Keratinocyte (primary cell): ENCODE results near the gene DCAF11. TPM values are rescaled to one million over a fixed set of nuclear protein-coding genes. Genes with fewer than 3 reads are reported as not detected.

Experiments
- DNase-seq: peaks from one replicate; pipeline ENCODE4 v3.0.0-alpha.2; 2011; ENCODE audit warnings: low read depth, missing footprints, low spot score
- FAIRE-seq: peaks from 2 replicates; lab custom pipeline; 2011; peaks lifted over from hg19 to GRCh38; lab: Jason Lieb, UNC
- H2AFZ ChIP-seq: 2 replicates; pipeline ENCODE4 v1.6.0; 2012; ENCODE audit warnings: low read length, control low read depth, inconsistent platforms; ENCODE audit not compliant: control insufficient read depth
- H3K27ac ChIP-seq: 2 replicates; pipeline ENCODE4 v1.5.1; 2011; ENCODE audit warnings: low read length; ENCODE audit not compliant: control insufficient read depth, insufficient read depth
- H3K27me3 ChIP-seq: 3 replicates; pipeline ENCODE4 v1.6.0; 2011; ENCODE audit warnings: low read length; ENCODE audit not compliant: control insufficient read depth, insufficient read depth; ENCODE audit errors: extremely low read depth
- H3K36me3 ChIP-seq, 2 experiments: 2 replicates in 1 of 2; 3 replicates in 1 of 2; pipeline ENCODE4 v1.5.1; 2011; ENCODE audit warnings: low read length in 2 of 2, mild to moderate bottlenecking in 1 of 2; ENCODE audit not compliant: control insufficient read depth in 2 of 2, insufficient read depth in 2 of 2; ENCODE audit errors: extremely low read depth in 1 of 2
- H3K4me1 ChIP-seq: 3 replicates; pipeline ENCODE4 v1.5.1; 2011; ENCODE audit warnings: low read length; ENCODE audit not compliant: control insufficient read depth, insufficient read depth; ENCODE audit errors: extremely low read depth
- H3K4me2 ChIP-seq: 3 replicates; pipeline ENCODE4 v1.6.0; 2011; ENCODE audit warnings: low read depth, low read length; ENCODE audit not compliant: control insufficient read depth, insufficient read depth; ENCODE audit errors: extremely low read depth
- H3K4me3 ChIP-seq, 3 experiments: fragments of 200-600 bp in 1 of 3; sonication (generic) in 1 of 3; 2 replicates in 2 of 3; 3 replicates in 1 of 3; pipeline ENCODE4 v1.5.1; 2011 to 2016; ENCODE audit warnings: low read length in 3 of 3, mild to moderate bottlenecking in 3 of 3, control low read depth in 2 of 3, inconsistent platforms in 1 of 3, low read depth in 1 of 3, mixed read lengths in 1 of 3, mixed run types in 1 of 3, moderate library complexity in 1 of 3; ENCODE audit not compliant: control insufficient read depth in 2 of 3, insufficient read depth in 2 of 3; ENCODE audit errors: extremely low read depth in 1 of 3
- H3K79me2 ChIP-seq: 2 replicates; pipeline ENCODE4 v1.6.0; 2012; ENCODE audit warnings: low read length; ENCODE audit not compliant: control insufficient read depth, insufficient read depth
- H3K9ac ChIP-seq: 3 replicates; pipeline ENCODE4 v1.6.0; 2011; ENCODE audit warnings: low read length; ENCODE audit not compliant: control insufficient read depth, insufficient read depth; ENCODE audit errors: extremely low read depth
- H3K9me1 ChIP-seq: 3 replicates; pipeline ENCODE4 v1.6.0; 2011; ENCODE audit warnings: low read length; ENCODE audit not compliant: control insufficient read depth, insufficient read depth; ENCODE audit errors: extremely low read depth
- H3K9me3 ChIP-seq: 2 replicates; pipeline ENCODE4 v1.5.1; 2012; ENCODE audit warnings: low read depth, low read length; ENCODE audit not compliant: control insufficient read depth
- H4K20me1 ChIP-seq: 3 replicates; pipeline ENCODE4 v1.6.0; 2011; ENCODE audit warnings: low read length; ENCODE audit not compliant: control insufficient read depth, insufficient read depth; ENCODE audit errors: extremely low read depth
- CTCF ChIP-seq, 3 experiments: IDR thresholded peaks in 1 of 3; conservative IDR thresholded peaks in 1 of 3; optimal IDR thresholded peaks in 1 of 3; 2 replicates in 2 of 3; 3 replicates in 1 of 3; pipeline versions ENCODE3 to v1.5.1; 2011; ENCODE audit warnings: low read length in 3 of 3, mild to moderate bottlenecking in 3 of 3, moderate library complexity in 2 of 3, control low read depth in 1 of 3, inconsistent platforms in 1 of 3; ENCODE audit not compliant: insufficient read depth in 2 of 3; ENCODE audit errors: extremely low read depth in 1 of 3
- EZH2 ChIP-seq: IDR thresholded peaks from one replicate; pipeline ENCODE4 v1.6.1; 2012; ENCODE audit warnings: inconsistent platforms, mild to moderate bottlenecking, low read length, moderate library complexity
- dilution Hi-C: fragments of 300-500 bp; cut with MboI; formaldehyde crosslinking; loops from one replicate; pipeline ENCODE4 v1.7.0; 2020; ENCODE audit warnings: low sequenced_read_pairs; ENCODE audit not compliant: extremely low pct_ligation_motif_present
- polyA plus RNA-seq, 5 experiments: library from polyadenylated mRNA; depleted of rRNA in 3 of 5; stranded (reverse) in 3 of 5; stranded (forward) in 1 of 5; unstranded in 1 of 5; fragments of >200 nt; gene quantifications; 1 replicate in 1 of 5; 2 replicates in 3 of 5; 3 replicates in 1 of 5; pipeline versions ENCODE4 v1.2.1 to v1.2.3, GENCODE V29; 2011 to 2012; ENCODE audit warnings: missing spikeins in 2 of 5, low read depth in 1 of 5, low replicate concordance in 1 of 5

DCAF11 gene
- polyA plus RNA-seq, 1 donor (not counting 4 experiments of a cell fraction or from before 2014, with no cell fraction given): 25.9 TPM

DNA sequence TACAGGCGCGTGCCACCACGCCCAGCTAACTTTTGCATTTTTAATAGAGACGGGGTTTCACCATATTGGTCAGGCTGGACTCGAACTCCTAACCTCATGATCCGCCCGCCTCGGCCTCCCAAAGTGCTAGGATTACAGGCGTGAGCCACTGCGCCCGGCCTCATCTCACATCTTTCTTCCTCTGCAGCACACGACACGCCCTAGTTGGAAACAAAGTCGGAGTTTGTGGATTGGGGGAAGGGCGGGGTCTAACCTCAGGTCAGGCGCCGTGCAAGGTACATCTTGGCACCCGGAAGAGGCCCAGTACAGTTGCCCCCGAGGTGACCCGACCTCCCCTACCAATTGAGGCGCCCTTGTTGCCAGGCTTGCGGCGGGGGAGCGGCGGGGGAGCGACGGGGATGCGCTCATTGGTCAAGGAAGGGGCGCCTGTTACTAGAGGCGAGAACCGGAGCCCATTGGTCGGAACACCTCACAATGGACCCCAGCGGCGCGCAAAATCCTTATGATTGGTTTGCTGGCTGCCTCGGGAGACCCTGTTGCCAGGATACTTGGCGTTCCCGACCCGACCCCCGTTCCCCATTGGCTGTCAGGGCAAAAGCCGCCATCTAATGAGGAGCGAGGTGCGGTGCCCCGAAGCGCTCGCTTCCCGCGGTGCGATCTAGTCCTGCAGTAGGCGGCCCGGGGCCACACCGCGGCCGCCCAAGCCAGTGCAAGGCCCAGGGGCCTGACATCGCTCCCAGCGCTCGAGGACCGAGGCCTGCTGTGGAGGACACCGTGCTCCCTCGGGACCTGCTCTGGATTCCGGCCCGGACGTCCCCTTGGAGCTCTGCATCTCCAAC lies 57.1 kb downstream of the DCAF11 start, which contains the start of gene REC8:
Gene REC8, plus strand, starts transcription at position 659 of the 839 bp plus-strand sequence. CDS start 473 bp downstream, outside the sequence.
- no peak within 1 kb of the TSS for H3K9ac ChIP-seq
- H3K79me2 ChIP-seq: no peaks in the 10 kb centered on the region
- no peak for FAIRE-seq
- H3K9me1 ChIP-seq: no peaks in the 10 kb centered on the region
- no peaks in the 10 kb centered on the region for H3K9me3 ChIP-seq
- no peaks in the 10 kb centered on the region for H3K27me3 ChIP-seq
- no peak within 1 kb of the TSS for H3K4me2 ChIP-seq
- H3K27ac ChIP-seq: no peak within 1 kb of the TSS
- no peak within 1 kb of the TSS for H3K4me3 ChIP-seq
- H4K20me1 ChIP-seq: no peaks in the 10 kb centered on the region
- dilution Hi-C loops: no loop called here
- no peaks in the 10 kb centered on the region for H3K4me1 ChIP-seq
- H2AFZ ChIP-seq: no peak within 1 kb of the TSS
- H3K36me3 ChIP-seq: peaks cover 9 to 31% of the 10 kb centered on the region in 2 experiments
- TF ChIP-seq CTCF (optimal IDR thresholded peaks at IDR 0.05 in 1 of 3, IDR thresholded peaks at IDR 0.05 in 1 of 3, conservative IDR thresholded peaks at IDR 0.05 in 1 of 3; ENCODE audit: extremely low read depth in 1 of 3, insufficient read depth in 2 of 3, low read length in 3 of 3) (no peak), EZH2 (no peak)
- DNase-seq: no peak

DNA sequence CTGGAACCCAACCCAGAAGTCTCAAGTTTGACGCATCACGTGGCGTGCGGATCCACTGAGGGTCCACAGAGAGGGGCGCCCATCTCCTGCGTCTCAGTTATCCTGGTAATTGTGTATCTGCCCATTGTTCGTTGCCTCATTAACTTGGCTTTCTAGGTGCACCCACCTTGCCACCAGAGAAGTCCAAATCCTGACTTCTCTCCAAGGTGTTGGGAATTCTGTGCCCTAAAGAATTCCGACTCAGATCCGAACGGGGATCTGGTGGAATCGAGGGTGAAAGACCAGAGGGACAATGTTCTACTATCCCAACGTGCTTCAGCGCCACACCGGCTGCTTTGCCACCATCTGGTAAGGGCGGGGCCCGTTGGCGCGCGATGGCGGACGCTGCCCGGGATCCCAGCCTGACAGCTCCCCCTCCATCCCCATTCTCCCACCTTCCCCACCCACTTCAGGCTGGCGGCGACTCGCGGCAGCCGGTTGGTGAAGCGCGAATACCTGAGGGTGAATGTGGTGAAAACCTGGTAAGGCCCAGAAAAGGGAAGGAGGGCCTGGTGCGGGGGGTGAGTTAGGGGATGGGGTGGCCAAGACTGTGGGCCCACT lies 57.8 kb downstream of the DCAF11 start:
- Histone ChIP-seq H3K4me3 (no peak overlapping the region), H3K9me1 (no peaks in the 10 kb centered on the region), H4K20me1 (no peaks in the 10 kb centered on the region), H3K79me2 (no peaks in the 10 kb centered on the region), H3K9ac (no peak overlapping the region), H3K36me3 (peaks cover 9 to 34% of the 10 kb centered on the region in 2 experiments), H2AFZ (no peak overlapping the region), H3K27ac (no peak overlapping the region), H3K27me3 (no peaks in the 10 kb centered on the region), H3K9me3 (no peaks in the 10 kb centered on the region), H3K4me1 (no peaks in the 10 kb centered on the region), H3K4me2 (no peak overlapping the region)
- FAIRE-seq: no peak
- TF ChIP-seq CTCF (optimal IDR thresholded peaks at IDR 0.05 in 1 of 3, IDR thresholded peaks at IDR 0.05 in 1 of 3, conservative IDR thresholded peaks at IDR 0.05 in 1 of 3; ENCODE audit: extremely low read depth in 1 of 3, insufficient read depth in 2 of 3, low read length in 3 of 3) (no peak), EZH2 (no peak)
- no peak for DNase-seq
- dilution Hi-C loops: no loop called here
